Right lobe of liver (tissue), 4 donors: ENCODE data around the gene FILIP1L.

Experiments
- CTCF ChIP-seq, 4 donors: fragments of 200-600 bp in 3 of 4; fragments of 450-650 bp in 1 of 4; IDR thresholded peaks; one replicate each; pipeline versions ENCODE4 v1.5.1 to v1.8.0; 2016 to 2022; ENCODE audit warnings: antibody characterized with exemption in 4 of 4, mild to moderate bottlenecking in 2 of 4
- POLR2A ChIP-seq: fragments of 450-650 bp; IDR thresholded peaks from one replicate; pipeline ENCODE4 v1.6.1; 2017; ENCODE audit warnings: antibody characterized with exemption, mild to moderate bottlenecking
- donor health status: DM: no; HTN: no; CAD: no.
- donor health status: DM: no; HTN: no; CAD: no.
- donor health status: DM: no; HTN: yes; CAD: no.

DNA sequence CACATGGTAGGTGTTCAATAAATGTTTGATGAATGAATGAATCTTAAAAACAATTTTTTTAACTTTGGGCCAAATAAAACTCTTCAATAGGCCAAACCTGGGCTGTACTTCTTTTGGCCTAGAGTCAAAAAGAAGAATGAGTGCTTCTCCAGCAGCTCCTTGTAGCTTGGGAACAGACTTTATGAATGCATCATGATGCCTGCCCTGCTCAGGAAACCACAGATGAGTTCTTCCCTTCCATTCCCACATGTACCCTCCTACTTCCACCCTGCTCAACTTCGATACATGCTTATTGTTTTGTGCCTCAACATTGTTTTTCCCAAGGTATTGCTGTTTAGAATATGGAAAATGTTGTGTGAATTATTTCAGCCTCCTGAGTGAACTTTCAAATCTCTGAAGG is 87.0 kb downstream of the FILIP1L start:
- TF ChIP-seq POLR2A (no peak), CTCF (IDR thresholded peaks at IDR 0.05) (no peak)
